NCI-H2196 (cell line): ENCODE results near the gene PLPP6.
"Not testable (repeated sequence)": the region's sequence is repeated elsewhere in the genome, so short reads cannot be mapped to it uniquely, and the experiment has no call there.

Source experiments
- DNase-seq: peaks from one replicate; lab custom pipeline; 2025; ENCODE audit not compliant: unreplicated experiment; lab: John Stamatoyannopoulos, UW

PLPP6 gene

DNA sequence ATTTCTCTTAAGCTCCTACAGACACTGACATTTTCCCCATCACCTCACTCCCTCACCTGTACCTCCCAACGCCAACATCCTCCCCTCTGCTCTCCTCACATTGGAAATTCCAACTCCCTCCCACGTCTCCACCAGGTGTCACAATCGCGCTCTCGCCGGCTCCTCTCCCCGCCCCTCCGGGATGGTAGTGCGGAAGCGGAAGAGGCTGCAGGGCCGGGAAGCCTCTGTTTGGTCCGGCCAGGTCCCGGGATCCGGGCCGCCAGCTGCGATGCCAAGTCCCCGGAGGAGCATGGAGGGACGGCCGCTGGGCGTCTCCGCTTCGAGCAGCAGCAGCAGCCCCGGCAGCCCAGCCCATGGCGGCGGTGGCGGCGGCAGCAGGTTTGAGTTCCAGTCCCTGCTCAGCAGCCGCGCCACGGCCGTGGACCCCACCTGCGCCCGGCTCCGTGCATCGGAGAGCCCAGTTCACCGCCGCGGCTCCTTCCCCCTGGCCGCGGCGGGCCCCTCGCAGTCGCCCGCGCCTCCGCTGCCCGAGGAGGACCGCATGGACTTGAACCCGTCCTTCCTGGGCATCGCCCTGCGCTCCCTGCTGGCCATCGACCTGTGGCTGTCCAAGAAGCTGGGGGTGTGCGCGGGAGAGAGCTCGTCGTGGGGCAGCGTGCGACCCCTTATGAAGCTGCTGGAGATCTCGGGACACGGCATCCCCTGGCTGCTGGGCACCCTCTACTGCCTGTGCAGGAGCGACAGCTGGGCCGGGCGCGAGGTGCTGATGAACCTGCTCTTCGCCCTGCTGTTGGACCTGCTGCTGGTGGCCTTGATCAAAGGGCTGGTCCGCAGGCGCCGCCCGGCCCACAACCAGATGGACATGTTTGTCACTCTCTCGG, at the start of gene PLPP6:
Gene PLPP6, plus strand, starts transcription at position 187 of the 881 bp plus-strand sequence. Its CDS starts 82 bp downstream, at position 269.
- peak; percentile 99 for DNase-seq

GRCh38 chr9:4614627-4615026, 47.5 kb upstream of the PLPP6 start:
- DNase-seq: no peak

GRCh38 chr9:4615251-4615650, 46.8 kb upstream of the PLPP6 start:
- DNase-seq: no peak

GRCh38 chr9:4615778-4616177, 46.3 kb upstream of the PLPP6 start:
- DNase-seq: no peak

DNA sequence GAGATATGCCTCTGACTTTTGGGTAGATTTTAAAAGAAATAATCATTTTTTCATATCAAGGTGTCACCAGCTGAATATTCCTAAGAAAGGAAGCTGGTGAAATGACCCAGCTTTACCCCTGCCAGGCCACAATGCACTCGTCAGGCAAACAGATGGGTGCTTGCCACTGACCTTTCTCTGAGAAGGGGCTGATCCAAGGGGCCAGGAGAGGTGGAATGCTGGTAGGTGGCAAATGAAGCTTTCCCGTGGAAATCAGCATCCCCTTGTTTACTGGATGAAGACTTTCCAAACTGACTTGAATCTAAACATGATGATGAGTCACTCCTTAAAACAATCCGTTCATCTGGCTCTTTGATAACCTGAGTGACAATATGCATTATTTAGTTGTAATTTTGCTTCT, 44.3 kb upstream of the PLPP6 start:
- no peak for DNase-seq

DNA sequence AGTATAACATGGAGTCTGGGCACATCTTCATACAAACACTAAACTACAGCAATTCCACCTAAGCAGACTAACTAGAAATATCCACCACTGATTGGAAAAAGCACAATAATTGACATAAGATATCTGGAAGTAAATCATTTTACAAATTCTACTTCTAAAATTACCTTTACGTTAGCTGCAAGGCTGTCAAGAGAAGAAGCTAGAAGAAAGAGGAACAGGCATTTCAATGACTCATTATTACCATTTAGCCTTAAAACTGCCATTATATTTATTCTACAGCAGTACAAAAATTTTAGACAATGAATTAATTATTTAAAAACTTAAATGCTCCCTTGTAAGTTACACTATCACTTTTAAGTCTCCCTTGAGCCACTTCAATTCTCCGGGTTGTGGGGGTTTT, 43.4 kb upstream of the PLPP6 start:
- DNase-seq: no peak

DNA sequence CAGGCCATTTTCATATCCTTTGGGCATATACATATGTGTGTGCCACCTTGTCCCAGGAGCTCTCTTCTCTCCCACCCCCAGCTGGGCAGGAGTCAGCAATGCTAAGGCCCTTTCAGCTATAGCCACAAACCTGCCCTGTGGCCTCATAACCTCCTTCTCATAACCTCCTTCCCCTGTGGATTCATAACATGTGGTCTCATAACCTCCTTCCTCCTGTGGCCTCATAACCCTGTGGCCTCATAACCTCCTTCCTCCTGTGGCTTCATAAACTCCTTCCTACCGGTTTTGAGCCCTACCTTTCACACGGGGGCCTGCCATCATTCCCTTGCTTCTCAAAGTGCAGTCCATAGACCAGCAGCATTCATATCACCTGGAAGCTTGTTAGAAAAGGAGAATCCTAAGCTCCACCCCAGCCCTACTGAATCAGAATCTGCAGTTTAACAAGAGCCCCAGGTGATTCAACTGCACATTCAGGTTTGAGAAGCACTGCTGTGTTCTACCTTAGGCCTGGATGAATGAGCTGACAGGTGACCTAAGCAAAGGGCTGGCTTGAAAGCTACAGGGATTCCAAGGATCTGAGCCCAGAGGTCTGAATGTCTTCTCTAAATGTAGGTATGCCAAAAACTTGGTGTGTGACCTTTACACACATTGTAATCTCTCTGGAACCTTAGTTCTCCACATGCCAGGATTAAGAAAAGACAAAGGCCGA, 41.9 kb upstream of the PLPP6 start:
- no peak for DNase-seq

GRCh38 chr9:4620881-4621555, 41.1 kb upstream of the PLPP6 start:
- no peak for DNase-seq

- DNase-seq: no peak
These were observed 40.1 kb upstream of the PLPP6 start for GRCh38 chr9:4622016-4622415.

- no peak for DNase-seq
These were observed 31.3 kb upstream of the PLPP6 start for GRCh38 chr9:4630836-4631235.

DNA sequence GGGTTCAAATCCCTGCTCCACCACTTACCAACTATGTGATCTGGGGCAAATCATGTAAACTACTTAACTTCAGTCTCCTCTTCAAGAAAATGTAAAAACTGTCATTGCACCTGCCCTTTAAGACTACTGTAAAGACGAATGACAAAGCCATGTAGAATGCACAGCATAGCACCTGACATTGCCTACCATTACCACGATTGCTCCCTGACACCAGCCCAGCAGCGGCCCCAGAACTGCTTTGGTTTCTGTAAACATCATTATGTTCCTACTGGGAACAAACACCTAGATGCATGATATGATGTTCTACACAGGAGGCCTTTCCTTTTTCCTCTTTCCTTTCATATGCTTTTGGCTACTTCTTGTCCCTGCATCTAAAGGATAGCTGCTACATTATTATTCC, 23.1 kb upstream of the PLPP6 start:
- no peak for DNase-seq

GRCh38 chr9:4639420-4639819, 22.7 kb upstream of the PLPP6 start:
- no peak for DNase-seq

DNA sequence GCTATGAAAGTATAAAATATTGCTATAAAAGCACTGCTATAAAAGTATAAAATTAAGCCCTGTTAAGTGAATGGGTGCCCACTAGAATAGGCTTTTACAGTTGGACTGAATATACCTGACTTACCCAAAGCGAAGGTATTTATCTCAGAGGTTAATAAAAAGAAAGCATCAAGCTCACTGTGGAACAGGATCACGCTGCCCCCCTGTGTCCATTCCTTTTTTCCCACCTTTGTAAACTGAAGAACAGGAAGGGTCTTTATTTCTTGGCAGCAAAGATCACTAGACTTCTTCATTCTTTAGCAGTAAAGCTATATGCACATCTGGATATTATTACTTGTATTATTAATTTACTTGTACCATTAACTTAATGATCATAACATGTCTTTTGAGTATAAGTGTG, 22.1 kb upstream of the PLPP6 start:
- peak; percentile 28 for DNase-seq

GRCh38 chr9:4642351-4642750, 19.7 kb upstream of the PLPP6 start:
- no peak for DNase-seq

GRCh38 chr9:4654084-4654483, 8.0 kb upstream of the PLPP6 start:
- no peak for DNase-seq

- DNase-seq: no peak
These were observed 7.6 kb upstream of the PLPP6 start for GRCh38 chr9:4654538-4654937.

DNA sequence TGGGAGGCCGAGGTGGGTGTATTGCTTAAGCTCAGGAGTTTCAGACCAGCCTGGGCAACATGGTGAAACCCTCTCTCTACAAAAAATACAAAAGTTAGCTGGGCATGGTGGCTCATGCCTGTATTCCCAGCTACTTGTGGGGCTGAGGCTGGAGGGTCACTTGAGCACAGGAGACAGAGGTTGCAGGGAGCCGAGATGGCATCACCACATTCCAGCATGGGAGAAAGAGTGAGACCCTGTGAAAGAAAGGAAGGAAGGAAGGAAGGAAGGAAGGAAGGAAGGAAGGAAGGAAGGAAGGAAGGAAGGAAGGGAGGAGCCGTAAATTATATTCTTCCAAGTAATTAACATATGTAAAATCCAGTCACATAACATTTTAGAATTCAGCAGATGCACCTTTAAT, 5.9 kb upstream of the PLPP6 start:
- not testable (repeated sequence) for DNase-seq

GRCh38 chr9:4656621-4657020, 5.5 kb upstream of the PLPP6 start:
- DNase-seq: no peak

- no peak for DNase-seq
These were observed 4.5 kb upstream of the PLPP6 start for GRCh38 chr9:4657426-4658159.

DNA sequence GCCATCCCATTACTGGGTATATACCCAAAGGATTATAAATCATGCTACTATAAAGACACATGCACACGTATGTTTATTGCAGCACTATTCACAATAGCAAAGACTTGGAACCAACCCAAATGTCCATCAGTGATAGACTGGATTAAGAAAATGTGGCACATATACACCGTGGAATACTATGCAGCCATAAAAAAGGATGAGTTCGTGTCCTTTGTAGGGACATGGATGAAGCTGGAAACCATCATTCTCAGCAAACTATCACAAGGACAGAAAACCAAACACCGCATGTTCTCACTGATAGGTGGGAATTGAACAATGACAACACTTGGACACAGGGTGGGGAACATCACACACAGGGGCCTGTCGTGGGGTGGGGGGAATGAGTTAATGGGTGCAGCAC, 1.4 kb upstream of the PLPP6 start:
- not testable (repeated sequence) for DNase-seq

- no peak for DNase-seq
These were observed 929 bp upstream of the PLPP6 start for GRCh38 chr9:4661165-4661564.
